CD4-positive, alpha-beta T cell treated with Interleukin-12 subunit alpha and Interleukin-12 subunit beta, for 1 hour (primary cell): ENCODE data around the gene PROX1.

Experiments used
- DNase-seq: peaks from one replicate; pipeline ENCODE4 v3.0.0-alpha.2; 2020

Gene PROX1

GRCh38 chr1:214026985-214027384 is 39.2 kb downstream of the PROX1 start:
- no peak for DNase-seq

GRCh38 chr1:214027498-214027897 is 39.7 kb downstream of the PROX1 start:
- DNase-seq, result no peak

GRCh38 chr1:214028095-214028494 is 40.3 kb downstream of the PROX1 start:
- DNase-seq, result no peak

GRCh38 chr1:214028649-214029406 is 41.1 kb downstream of the PROX1 start:
- no peak for DNase-seq

- no peak for DNase-seq
These were observed 42.0 kb downstream of the PROX1 start for GRCh38 chr1:214029796-214030195.

- no peak for DNase-seq
These were observed 43.5 kb downstream of the PROX1 start for GRCh38 chr1:214031267-214031650.

- no peak for DNase-seq
These were observed 49.7 kb downstream of the PROX1 start for GRCh38 chr1:214037468-214037867.

- no peak for DNase-seq
These were observed 51.7 kb downstream of the PROX1 start for GRCh38 chr1:214039394-214040018.

GRCh38 chr1:214043167-214043566 is 55.4 kb downstream of the PROX1 start:
- DNase-seq, result no peak

- DNase-seq, result no peak
These were observed 56.9 kb downstream of the PROX1 start for GRCh38 chr1:214044438-214045214.

- DNase-seq, result no peak
These were observed 63.0 kb downstream of the PROX1 start for GRCh38 chr1:214050513-214051401.

- DNase-seq, result no peak
These were observed 64.0 kb downstream of the PROX1 start for GRCh38 chr1:214051786-214052185.

GRCh38 chr1:214058076-214058475 is 70.3 kb downstream of the PROX1 start:
- DNase-seq, result no peak

- no peak for DNase-seq
These were observed 78.4 kb downstream of the PROX1 start for GRCh38 chr1:214066190-214066589.

GRCh38 chr1:214066936-214067335 is 79.2 kb downstream of the PROX1 start:
- DNase-seq, result no peak

GRCh38 chr1:214067397-214067796 is 79.6 kb downstream of the PROX1 start:
- DNase-seq, result no peak

- no peak for DNase-seq
These were observed 80.3 kb downstream of the PROX1 start for GRCh38 chr1:214067853-214068703.

GRCh38 chr1:214068979-214069378 is 81.2 kb downstream of the PROX1 start:
- DNase-seq, result no peak

- no peak for DNase-seq
These were observed 83.7 kb downstream of the PROX1 start for GRCh38 chr1:214071469-214071868.

- no peak for DNase-seq
These were observed 84.8 kb downstream of the PROX1 start for GRCh38 chr1:214072426-214073157.

- DNase-seq, result no peak
These were observed 86.7 kb downstream of the PROX1 start for GRCh38 chr1:214074477-214074876.
